Subcutaneous abdominal adipose tissue (tissue), 5 donors: Measurements from ENCODE around the gene PARD6G.

ENCODE experiments used
- H3K27ac ChIP-seq: one replicate; pipeline ENCODE4 v1.7.0; 2013; ENCODE audit warnings: low read depth, mild to moderate bottlenecking, inconsistent platforms, low read length, moderate library complexity
- H3K27me3 ChIP-seq, 5 donors: one replicate each; pipeline ENCODE4 v1.7.0; 2013; ENCODE audit warnings: low read length in 5 of 5, inconsistent platforms in 1 of 5; ENCODE audit not compliant: control insufficient read depth in 5 of 5, insufficient read depth in 4 of 5
- H3K36me3 ChIP-seq, 5 donors: one replicate each; pipeline ENCODE4 v1.7.0; 2013; ENCODE audit warnings: low read length in 5 of 5; ENCODE audit not compliant: control insufficient read depth in 5 of 5, insufficient read depth in 5 of 5
- H3K4me1 ChIP-seq, 5 donors: one replicate each; pipeline ENCODE4 v1.7.0; 2013; ENCODE audit warnings: low read length in 5 of 5, mild to moderate bottlenecking in 3 of 5, moderate library complexity in 1 of 5; ENCODE audit not compliant: control insufficient read depth in 5 of 5, insufficient read depth in 5 of 5
- H3K4me3 ChIP-seq, 5 donors: one replicate each; pipeline ENCODE4 v1.7.0; 2013; ENCODE audit warnings: low read length in 5 of 5, low read depth in 1 of 5
- H3K9ac ChIP-seq, 5 donors: one replicate each; pipeline ENCODE4 v1.7.0; 2013; ENCODE audit warnings: low read length in 5 of 5, mild to moderate bottlenecking in 4 of 5, moderate library complexity in 3 of 5
- H3K9me3 ChIP-seq, 5 donors: one replicate each; pipeline ENCODE4 v1.7.0; 2013; ENCODE audit warnings: low read length in 5 of 5; ENCODE audit not compliant: control insufficient read depth in 5 of 5
- donor health status: healthy.
- donor health status: healthy.
- donor health status: healthy.
- donor health status: healthy.
- donor health status: healthy.

Gene PARD6G

GRCh38 chr18:80115035-80115434, 132.3 kb downstream of the PARD6G start:
- H3K9me3 ChIP-seq = no peaks in the 10 kb centered on the region
- H3K27me3 ChIP-seq = no peaks in the 10 kb centered on the region
- peaks cover 5 to 11% (median 10%) of the 10 kb centered on the region in 5 donors for H3K36me3 ChIP-seq
- H3K27ac ChIP-seq = no peak overlapping the region
- no peak overlapping the region for H3K4me3 ChIP-seq
- no peak overlapping the region for H3K9ac ChIP-seq
- peaks cover 0 to 35% (median 21%) of the 10 kb centered on the region in 5 donors for H3K4me1 ChIP-seq

GRCh38 chr18:80112624-80113248, 134.6 kb downstream of the PARD6G start:
- Histone ChIP-seq H3K9me3 (peaks cover 0 to 3% (median 0%) of the 10 kb centered on the region in 5 donors), H3K9ac (no peak overlapping the region), H3K36me3 (peaks cover 0 to 3% (median 0%) of the 10 kb centered on the region in 5 donors), H3K27ac (no peak overlapping the region), H3K27me3 (no peaks in the 10 kb centered on the region), H3K4me3 (no peak overlapping the region), H3K4me1 (peaks cover 4 to 27% (median 15%) of the 10 kb centered on the region in 5 donors)

- Histone ChIP-seq H3K27ac (peak overlapping the region; percentile 41), H3K36me3 (no peaks in the 10 kb centered on the region)
Measured at GRCh38 chr18:80109676-80110078, 137.6 kb downstream of the PARD6G start.

GRCh38 chr18:80108739-80109675, 138.3 kb downstream of the PARD6G start, which contains the start of gene ADNP2:
Gene ADNP2 (plus strand): TSS chr18:80109262. CDS start chr18:80117543, 8,281 bp downstream.
- H3K4me3 ChIP-seq = peak within 1 kb of the TSS; percentile 73 to 81 (median 77)
- peaks cover 4 to 20% (median 16%) of the 10 kb centered on the region in 5 donors for H3K4me1 ChIP-seq
- no peaks in the 10 kb centered on the region for H3K27me3 ChIP-seq
- peak within 1 kb of the TSS; percentile 81 for H3K27ac ChIP-seq
- H3K9me3 ChIP-seq = peaks cover 0 to 3% (median 0%) of the 10 kb centered on the region in 5 donors
- peak within 1 kb of the TSS in 4 of 5 donors; percentile 62 to 79 (median 74) for H3K9ac ChIP-seq
- H3K36me3 ChIP-seq = no peaks in the 10 kb centered on the region

More at GRCh38 chr18:80109676-80110078, 137.6 kb downstream of the PARD6G start:
- Histone ChIP-seq H3K27me3 (no peaks in the 10 kb centered on the region), H3K4me1 (peaks cover 4 to 23% (median 20%) of the 10 kb centered on the region in 5 donors), H3K9ac (peak overlapping the region in 4 of 5 donors; percentile 62 to 79 (median 74)), H3K9me3 (peaks cover 0 to 3% (median 0%) of the 10 kb centered on the region in 5 donors), H3K4me3 (peak overlapping the region; percentile 73 to 81 (median 77))

GRCh38 chr18:80108121-80108536, 139.2 kb downstream of the PARD6G start:
- Histone ChIP-seq H3K27ac (peak overlapping the region; percentile 81), H3K36me3 (no peaks in the 10 kb centered on the region), H3K4me1 (peaks cover 4 to 23% (median 16%) of the 10 kb centered on the region in 5 donors), H3K4me3 (no peak overlapping the region), H3K27me3 (no peaks in the 10 kb centered on the region), H3K9me3 (peaks cover 0 to 3% (median 0%) of the 10 kb centered on the region in 5 donors), H3K9ac (no peak overlapping the region)

GRCh38 chr18:80107426-80107825, 139.9 kb downstream of the PARD6G start:
- Histone ChIP-seq H3K27ac (peak overlapping the region; percentile 81), H3K9me3 (peaks cover 0 to 3% (median 0%) of the 10 kb centered on the region in 5 donors), H3K4me1 (peaks cover 4 to 23% (median 16%) of the 10 kb centered on the region in 5 donors), H3K27me3 (no peaks in the 10 kb centered on the region), H3K4me3 (no peak overlapping the region), H3K9ac (no peak overlapping the region), H3K36me3 (no peaks in the 10 kb centered on the region)
